SK-N-SH treated with all-trans-retinoic acid at 6 μM for 48 hours (cell line): ENCODE results near the gene PIR.

Experiments
- ARNTL ChIP-seq: fragments of 450-650 bp; formaldehyde crosslinking; IDR thresholded peaks from 2 replicates; pipeline ENCODE4 v1.5.0; 2020; ENCODE audit warnings: low read depth, mild to moderate bottlenecking, moderate library complexity, borderline replicate concordance
- OSR1 ChIP-seq: fragments of 250-450 bp; sonication (Bioruptor Pico); IDR thresholded peaks from 2 replicates; pipeline ENCODE4 v1.8.0; 2022; ENCODE audit warnings: moderate library complexity, mild to moderate bottlenecking, inconsistent platforms
- RARB ChIP-seq: fragments of 250-450 bp; sonication (Bioruptor Pico); IDR thresholded peaks from 2 replicates; pipeline ENCODE4 v1.8.0; 2021; ENCODE audit warnings: mild to moderate bottlenecking, moderate library complexity
- ZNF565 ChIP-seq: fragments of 450-650 bp; formaldehyde crosslinking; conservative IDR thresholded peaks from 2 replicates; pipeline ENCODE4 v1.5.0; 2020; ENCODE audit warnings: low read depth, mild to moderate bottlenecking, moderate library complexity
- TF ChIP-seq, protein P1 (sequence below): fragments of 250-450 bp; sonication (Bioruptor Pico); IDR thresholded peaks from 2 replicates; pipeline ENCODE4 v1.8.0; 2021; ENCODE audit warnings: low read depth, mild to moderate bottlenecking, moderate library complexity, borderline replicate concordance

DNA sequence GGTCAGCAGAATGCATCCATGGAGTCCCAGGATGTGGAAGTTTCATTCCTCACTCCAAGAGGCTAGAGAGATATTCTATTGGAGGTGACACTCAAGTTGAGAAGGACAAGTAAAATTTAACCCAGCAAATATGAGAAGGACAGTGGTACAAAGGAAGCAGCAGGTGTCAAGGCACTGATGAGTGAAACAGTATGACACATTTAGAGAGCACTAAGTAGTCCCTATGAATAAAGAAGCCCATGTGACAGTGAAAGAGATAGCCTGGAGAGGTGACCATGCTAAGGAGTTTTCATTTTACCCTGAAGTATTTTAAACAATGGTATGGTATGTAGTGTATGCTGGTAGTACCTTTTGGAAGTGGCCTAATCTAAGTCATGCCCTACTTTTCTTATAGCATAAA lies 16.7 kb upstream of the PIR start:
- TF ChIP-seq RARB (CRISPR knock-in tag) (no peak), ZNF565 (CRISPR knock-in tag) (no peak), ARNTL (CRISPR knock-in tag) (no peak), OSR1 (CRISPR knock-in tag) (no peak)
- TF ChIP-seq, protein P1, sequence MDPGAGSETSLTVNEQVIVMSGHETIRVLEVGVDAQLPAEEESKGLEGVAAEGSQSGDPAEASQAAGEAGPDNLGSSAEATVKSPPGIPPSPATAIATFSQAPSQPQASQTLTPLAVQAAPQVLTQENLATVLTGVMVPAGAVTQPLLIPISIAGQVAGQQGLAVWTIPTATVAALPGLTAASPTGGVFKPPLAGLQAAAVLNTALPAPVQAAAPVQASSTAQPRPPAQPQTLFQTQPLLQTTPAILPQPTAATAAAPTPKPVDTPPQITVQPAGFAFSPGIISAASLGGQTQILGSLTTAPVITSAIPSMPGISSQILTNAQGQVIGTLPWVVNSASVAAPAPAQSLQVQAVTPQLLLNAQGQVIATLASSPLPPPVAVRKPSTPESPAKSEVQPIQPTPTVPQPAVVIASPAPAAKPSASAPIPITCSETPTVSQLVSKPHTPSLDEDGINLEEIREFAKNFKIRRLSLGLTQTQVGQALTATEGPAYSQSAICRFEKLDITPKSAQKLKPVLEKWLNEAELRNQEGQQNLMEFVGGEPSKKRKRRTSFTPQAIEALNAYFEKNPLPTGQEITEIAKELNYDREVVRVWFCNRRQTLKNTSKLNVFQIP = no peak
